RWPE1 (cell line): ENCODE measurements around the gene KLF7.

Experiments used
- CTCF ChIA-PET: fragments of 350-600 bp; sonication (Branson Sonifier 250); formaldehyde crosslinking; extraction: SDS; loops from one replicate; lab custom pipeline; 2021; lab: Yijun Ruan, JAX
- POLR2A ChIA-PET: fragments of 400-600 bp; formaldehyde crosslinking; extraction: SDS; loops from one replicate; lab custom pipeline; 2020; ENCODE audit warnings: antibody characterized with exemption; ENCODE audit not compliant: low non-redundant PET; lab: Yijun Ruan, JAX
- DNase-seq: peaks from one replicate; pipeline ENCODE4 v3.0.0; 2012; ENCODE audit warnings: low spot score
- H3K27ac ChIP-seq: fragments of 450-650 bp; 2 replicates; pipeline ENCODE4 v1.5.1; 2017
- TF ChIP-seq, protein P1 (sequence below): fragments of 450-650 bp; conservative IDR thresholded peaks from 2 replicates; pipeline ENCODE4 v1.5.1; 2017; ENCODE audit warnings: low read depth, mild to moderate bottlenecking

Gene KLF7

DNA sequence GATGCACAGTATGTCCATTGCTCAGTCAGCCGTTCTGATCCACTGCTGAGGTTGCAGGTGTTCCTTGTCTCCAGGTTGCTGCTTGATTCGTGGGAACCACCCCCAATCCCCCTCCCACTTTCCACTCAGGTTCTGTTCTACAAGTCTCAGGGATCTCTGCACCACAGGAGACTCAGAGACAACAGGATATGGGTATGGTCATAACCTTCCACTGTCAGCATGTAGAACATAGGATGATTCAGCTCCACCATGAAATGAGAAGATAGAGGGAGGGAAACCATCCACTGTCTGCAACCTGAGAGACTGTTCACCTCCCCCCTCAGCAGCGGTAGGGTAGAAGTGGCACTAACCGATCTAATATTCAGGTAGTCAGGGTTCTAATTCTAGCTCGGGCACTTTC lies 19.0 kb upstream of the KLF7 start:
- peak overlapping the region; percentile 60; the same call in 1 of the 2 replicates for H3K27ac ChIP-seq
- TF ChIP-seq, protein P1, sequence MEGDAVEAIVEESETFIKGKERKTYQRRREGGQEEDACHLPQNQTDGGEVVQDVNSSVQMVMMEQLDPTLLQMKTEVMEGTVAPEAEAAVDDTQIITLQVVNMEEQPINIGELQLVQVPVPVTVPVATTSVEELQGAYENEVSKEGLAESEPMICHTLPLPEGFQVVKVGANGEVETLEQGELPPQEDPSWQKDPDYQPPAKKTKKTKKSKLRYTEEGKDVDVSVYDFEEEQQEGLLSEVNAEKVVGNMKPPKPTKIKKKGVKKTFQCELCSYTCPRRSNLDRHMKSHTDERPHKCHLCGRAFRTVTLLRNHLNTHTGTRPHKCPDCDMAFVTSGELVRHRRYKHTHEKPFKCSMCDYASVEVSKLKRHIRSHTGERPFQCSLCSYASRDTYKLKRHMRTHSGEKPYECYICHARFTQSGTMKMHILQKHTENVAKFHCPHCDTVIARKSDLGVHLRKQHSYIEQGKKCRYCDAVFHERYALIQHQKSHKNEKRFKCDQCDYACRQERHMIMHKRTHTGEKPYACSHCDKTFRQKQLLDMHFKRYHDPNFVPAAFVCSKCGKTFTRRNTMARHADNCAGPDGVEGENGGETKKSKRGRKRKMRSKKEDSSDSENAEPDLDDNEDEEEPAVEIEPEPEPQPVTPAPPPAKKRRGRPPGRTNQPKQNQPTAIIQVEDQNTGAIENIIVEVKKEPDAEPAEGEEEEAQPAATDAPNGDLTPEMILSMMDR = no peak

DNA sequence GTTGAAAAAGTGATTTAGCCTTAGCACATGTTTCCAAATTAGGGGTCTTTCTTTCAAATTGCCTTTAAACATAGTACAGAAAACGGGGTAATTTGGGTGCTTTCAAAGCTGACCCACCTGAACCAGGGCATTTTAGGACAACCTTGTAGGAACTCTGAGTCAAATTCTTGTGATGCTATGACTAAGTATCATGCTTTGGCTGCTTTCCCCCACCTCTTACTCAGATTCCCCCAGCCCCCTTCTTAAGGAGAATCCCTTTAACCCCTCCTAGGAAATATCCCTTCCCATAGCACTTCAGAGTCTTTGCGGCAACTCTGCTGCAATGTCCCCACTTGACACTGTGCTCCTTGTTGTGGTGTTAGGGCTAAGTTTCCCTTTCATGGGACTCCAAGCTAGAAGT lies 18.6 kb upstream of the KLF7 start:
- TF ChIP-seq, protein P1 = no peak
- ChIA-PET POLR2A (no interaction called here), CTCF (no interaction called here)
- H3K27ac ChIP-seq = peak overlapping the region; percentile 60; the same call in 1 of the 2 replicates
- no peak for DNase-seq

More for the DNA sequence above, 19.0 kb upstream of the KLF7 start:
- no peak for DNase-seq
- POLR2A ChIA-PET = no interaction called here
- CTCF ChIA-PET = interaction anchor here (0.5 kb wide), 1 partner anchor 8 kb away, joined by 4 read pairs; no protein-coding TSS in a partner anchor

DNA sequence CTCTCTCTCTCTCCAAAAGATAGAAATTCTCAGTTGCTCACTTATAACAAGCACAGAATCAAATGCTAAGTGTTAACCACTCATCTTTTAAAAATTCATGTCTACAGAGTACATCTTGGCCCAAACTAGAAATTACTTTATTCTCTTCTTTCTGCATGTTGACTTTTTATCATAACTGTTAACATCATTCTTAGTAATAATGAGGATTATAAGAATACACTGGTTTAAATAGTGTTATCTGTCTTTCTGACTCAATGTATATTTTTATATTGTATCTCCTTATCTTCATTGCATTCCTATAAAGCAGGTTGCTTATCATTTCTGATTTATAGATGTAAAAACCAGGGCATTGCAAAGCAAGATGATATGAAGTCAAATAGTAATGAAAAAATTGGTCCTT lies 17.8 kb upstream of the KLF7 start:
- CTCF ChIA-PET = no interaction called here
- DNase-seq = no peak
- POLR2A ChIA-PET = no interaction called here
- H3K27ac ChIP-seq = peak overlapping the region; percentile 39; the same call in 1 of the 2 replicates
- TF ChIP-seq, protein P1 = no peak

DNA sequence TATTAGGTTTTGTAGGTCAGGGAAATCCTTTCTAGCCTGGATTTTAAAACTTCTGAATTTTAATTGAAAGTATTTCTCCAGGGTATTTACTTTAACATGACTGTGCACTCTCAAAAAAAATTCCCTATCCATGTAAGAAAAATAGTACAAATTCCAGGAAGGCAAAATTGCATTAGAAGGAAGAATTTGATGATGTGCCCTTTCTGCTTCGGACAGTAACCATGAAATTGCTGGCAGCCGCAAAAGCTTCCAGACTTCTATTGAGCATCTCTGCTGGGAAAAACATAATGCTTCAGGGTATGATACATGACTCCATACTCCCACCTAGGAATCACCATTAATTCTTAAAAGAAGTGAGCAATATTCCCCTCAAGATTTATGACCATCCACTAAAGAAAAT lies 17.2 kb upstream of the KLF7 start:
- DNase-seq = no peak
- CTCF ChIA-PET = no interaction called here
- TF ChIP-seq, protein P1 = no peak
- no peak overlapping the region for H3K27ac ChIP-seq
- POLR2A ChIA-PET = no interaction called here

DNA sequence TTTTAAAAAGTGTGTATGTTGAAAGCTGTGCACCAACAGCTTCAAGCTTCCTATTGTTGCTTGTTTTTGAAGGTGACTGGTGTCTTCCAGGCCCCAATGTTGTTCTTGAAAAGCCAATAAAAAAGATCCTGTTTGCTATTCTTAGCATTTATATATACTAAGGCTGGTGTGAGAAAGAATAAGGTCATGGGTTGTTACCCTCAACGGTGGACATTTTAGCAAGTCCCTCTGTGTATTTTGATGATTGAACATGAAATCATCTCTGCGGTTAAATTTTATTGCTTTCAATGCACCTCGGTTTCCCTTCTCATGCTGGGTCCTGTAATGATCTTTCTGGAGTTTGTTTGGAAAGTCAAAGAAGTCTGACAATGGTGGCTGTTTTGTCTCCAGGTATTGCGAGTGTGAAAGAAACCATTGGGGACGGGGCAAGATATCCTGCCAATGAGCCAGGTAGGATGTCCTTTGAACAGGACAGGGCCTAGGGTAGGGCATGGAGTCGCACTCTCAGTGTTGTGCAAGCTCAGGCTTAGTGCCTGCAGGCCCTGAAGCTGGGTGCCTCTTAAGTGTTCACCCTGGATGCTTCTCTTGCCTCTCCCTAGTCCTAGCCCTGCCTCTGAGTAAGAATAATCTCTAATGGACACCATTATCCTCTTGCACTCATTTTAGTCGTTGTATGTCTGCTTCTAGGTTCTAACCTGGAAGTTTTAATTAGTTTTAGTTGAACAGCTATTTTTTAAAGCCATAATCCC lies 16.0 kb upstream of the KLF7 start:
- POLR2A ChIA-PET = no interaction called here
- H3K27ac ChIP-seq = no peak overlapping the region
- CTCF ChIA-PET = no interaction called here
- TF ChIP-seq, protein P1 = no peak
- DNase-seq = no peak

DNA sequence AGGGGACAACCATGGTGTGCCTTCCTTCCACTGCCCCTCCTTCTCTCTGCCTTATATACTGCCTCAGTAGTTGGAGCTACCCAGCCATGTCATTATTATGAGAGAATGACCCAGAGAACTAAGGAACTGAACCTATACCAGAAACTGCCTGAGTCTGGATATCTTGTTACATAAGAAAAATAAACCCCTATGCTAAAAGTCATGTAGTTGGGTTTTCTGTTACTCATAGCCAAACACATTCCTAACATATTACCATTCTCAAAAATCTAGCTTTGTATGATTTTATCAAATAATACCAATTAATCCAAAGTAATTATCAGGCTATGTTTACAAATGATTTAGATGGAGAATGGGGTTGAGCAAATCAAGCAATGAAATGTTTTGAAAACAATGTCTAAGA lies 15.0 kb upstream of the KLF7 start:
- no peak overlapping the region for H3K27ac ChIP-seq
- ChIA-PET CTCF (no interaction called here), POLR2A (no interaction called here)
- TF ChIP-seq, protein P1 = no peak
- no peak for DNase-seq
